NCI-H345 (cell line): ENCODE results near the gene PDK3.

Experiments used
- DNase-seq: peaks from one replicate; lab custom pipeline; 2025; lab: John Stamatoyannopoulos, UW

The PDK3 gene

DNA sequence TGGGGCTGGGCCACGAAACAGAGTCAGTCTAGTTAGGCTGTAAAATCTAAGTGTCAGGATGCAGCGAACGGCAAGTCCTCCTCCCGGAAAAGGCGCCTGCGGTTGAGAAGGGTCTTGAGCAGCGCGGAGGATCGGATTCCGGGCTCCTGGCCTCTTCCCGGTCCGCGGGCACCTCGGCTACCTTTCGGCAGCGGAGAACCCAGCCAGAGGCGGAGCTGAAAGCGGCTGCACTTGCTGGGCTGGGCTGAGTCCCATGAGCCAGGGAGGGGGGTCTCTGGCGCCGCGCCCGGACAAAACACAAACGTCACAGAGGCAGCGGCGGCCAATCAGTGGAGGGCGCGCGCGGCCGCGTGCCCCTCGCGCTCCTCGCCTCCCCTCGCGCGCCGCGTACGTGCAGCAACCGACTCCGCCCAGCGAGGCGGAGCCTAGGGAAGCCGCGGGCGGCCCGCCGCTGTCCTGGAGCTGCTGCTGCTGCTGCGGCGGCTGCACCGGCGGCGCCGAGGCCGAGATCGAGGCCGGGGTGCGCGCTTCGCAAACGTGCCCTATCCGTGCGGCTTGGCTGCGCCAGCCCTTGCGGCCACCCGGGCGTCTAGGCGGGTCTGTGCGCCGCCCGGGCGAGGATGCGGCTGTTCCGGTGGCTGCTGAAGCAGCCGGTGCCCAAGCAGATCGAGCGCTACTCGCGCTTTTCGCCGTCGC is at the start of gene PDK3:
Gene PDK3 (plus strand): TSS at position 451 of the 696 bp plus-strand sequence. CDS start 170 bp downstream, at position 621.
- peak; percentile 94 for DNase-seq

DNA sequence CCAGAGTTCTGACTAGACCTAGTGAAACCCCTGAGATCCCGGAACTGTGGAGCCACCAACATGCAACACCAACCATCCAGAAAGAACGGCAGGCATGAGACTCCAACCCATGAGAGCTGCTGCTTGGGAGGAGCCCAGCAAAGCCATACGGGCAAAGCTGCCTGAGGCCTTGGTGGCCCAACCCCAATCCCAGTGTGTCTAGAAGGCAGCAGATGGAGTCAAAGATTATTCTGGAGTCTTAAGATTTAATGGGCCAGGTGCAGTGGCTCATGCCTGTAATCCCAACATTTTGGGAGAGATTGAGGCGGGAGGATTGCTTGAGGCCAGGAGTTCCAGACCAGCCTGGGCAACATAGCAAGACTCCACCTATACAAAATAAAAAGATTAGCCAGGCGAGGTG is 49.2 kb upstream of the PDK3 start:
- DNase-seq: no peak

DNA sequence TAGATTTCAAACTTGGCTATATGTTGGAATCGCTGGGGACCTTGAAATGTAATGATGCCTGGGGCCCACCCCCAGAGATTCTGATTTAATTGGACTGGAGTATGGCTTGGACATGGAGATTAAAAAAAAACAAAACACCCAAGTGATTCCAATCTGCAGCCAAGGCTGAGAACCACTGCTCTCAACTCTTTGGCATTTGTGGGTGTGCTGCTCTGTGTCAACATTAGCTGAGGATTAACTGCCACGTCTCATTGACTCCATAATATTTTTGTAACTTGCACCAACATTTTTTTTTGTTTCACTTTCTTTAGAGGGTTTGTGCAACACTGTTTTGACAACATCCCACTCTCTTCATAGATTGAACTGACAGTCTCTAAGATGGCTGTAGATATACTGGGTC is 41.1 kb upstream of the PDK3 start:
- peak; percentile 12 for DNase-seq

DNA sequence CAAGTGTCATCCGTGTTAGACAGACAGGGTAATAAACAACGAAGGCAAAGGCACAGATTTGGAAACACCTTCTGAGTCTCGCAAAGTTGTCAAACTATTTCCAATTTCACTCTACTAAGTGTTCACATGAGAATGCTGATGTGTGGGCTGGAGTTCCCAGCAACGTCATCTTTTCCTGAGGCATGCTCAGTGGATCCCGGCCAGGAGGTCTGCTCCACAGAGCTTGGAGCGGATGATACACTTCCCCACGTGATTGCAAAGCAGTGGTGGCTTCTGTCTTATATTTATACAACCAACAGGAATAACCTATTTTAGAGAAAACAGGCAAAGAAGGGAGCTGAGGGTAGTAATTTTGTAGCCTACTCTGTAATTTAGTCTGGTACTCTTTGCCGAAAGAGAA is 40.1 kb upstream of the PDK3 start:
- no peak for DNase-seq

DNA sequence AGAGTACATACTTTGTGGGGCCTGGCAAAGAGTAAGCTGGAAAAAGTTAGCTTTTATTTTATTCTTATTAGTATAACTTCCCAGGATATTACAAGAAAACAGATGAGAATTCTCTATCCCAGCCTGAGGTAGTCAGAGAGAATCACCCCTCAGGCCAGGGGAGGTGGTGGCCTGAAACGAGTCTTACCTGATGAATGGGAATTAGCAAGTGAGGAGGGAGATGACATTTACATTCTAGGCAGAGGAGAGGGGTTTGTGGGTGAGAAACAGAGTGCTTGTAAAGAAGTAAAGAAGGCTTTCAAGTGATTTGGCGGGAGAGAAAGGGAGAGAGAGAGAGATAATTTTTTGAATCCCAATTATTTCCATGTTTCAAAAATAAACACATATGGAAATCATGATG is 39.3 kb upstream of the PDK3 start:
- DNase-seq: no peak

DNA sequence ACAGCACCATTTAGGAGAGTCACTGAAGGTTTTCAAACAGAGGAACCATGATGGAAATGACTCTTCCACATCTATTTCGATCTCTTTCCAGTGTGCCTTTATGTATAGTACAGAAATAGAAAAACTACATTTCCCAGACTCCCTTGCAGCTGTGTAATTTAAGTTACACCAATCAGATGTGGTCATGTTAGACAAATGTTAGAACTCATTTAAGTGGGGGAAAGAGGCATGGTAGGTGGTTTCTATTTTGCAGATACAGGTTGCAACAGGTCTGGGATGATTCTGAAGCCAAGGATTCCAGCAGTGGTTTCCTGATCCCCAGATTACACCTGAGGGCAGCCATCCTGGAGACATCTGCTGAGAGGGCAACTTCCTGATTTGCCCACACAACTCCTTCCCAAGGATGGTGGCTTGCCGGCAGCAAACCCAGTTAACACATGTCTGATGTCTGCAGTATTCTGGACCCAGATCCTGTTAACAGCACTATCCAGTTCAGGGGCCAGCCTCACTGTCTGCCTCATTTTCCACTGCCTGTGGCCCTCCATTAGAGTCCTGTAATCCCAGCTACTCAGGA is 38.7 kb upstream of the PDK3 start:
- DNase-seq: no peak

DNA sequence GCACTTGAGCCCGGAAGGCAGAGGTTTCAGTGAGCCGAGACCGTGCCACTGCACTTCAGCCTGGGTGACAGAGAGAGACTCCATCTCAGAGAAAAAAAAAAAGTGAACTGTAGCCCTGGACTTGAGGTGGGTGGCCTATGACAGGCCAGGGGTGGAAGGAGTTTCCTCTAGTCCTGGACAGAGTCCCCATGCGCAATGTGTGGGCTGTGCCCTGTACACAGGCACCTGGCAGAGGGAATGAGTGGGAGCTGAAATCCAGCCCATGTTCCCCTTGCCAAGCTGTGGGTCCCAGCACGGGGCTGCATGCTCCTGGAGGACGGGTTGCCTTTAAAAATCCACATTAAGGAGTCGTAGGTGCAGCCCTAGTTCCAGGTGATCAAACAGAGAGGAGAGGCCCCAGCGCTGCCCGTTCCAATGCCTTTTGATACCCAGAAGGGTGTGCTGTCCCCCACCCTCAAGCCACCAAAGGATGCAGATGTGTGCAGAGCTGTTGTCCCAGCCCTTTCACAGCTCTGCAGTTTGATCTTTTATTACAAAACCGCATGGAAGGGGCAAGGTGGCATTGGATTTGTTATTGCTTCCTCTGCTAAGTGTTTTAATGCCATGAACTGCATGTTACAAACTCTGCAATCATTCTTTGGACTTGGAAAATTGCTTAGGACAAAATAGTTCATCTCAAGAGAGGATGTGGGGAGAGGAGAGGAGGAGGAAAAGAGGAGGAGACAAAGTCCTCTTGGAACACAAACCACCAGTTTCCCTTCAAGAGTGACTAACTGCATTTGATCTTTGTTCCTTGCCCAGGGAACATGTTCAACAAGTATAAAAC is 38.0 kb upstream of the PDK3 start:
- no peak for DNase-seq

DNA sequence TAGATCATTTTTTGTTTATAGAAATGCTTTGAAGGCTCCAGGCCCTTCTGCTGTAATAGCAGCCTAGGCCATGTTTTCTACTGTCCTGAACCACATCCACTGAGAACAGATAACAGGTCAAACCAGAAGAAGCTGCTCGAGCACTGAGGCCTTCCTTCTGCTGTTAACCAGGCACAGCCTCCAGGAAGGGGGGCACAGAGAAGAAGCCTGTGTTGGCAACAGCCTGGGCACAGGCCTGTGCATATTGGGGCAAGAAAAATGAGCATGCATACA is 37.4 kb upstream of the PDK3 start:
- no peak for DNase-seq

DNA sequence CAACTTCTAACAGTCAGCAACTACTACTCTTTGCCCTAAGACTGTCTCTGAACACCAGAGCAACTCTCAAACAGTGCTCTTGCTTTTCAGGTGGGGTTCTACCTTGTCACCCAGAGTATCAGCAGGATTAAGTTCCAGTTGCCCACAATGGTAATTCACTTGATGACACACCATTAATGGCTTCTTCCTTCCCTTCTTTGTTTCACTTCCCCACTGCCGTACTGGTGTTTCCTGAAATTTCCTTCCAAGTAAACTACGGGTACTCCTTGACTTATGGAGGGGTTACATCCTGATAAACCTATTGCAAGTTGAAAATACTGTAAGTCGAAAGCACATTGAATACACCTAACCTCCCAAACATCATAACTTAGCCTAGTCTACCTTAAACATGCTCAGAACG is 36.6 kb upstream of the PDK3 start:
- DNase-seq: no peak

DNA sequence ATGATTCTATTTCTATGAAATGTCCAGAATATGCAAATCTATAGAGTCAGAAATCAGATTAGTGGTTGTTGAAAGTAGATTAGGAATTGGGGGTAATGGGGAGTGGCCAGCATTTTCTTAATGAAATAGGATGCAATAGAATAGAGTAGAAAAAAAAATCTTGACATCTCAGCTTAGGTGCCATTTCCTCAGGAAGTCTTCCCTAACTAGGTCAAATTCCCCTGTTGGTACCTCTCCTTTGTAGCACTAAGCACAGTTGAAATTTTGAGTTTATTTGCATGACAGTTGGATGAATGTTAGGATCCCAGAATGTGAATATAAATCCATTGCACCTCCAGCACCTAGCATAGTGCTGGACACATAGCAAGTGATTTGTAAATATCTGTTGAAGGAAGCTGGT is 30.0 kb upstream of the PDK3 start:
- DNase-seq: no peak

DNA sequence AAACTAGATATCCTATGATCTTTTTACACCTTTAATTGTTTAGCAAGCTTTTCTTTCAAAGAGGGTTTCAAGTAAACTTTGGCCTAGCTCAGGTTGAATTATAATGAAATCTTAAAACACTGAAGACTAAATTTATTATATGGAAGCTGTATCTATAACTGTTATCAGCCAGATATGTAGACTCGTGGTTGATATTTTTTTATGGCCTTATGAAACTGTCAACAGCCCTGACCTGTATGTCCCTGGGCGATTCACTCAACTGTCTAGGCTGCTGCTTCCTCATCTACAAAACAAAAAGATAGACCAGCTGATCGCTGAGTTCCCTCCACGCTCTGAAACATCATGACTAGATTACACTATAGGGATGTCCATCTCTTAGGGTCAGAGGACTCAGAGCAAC is 21.2 kb upstream of the PDK3 start:
- no peak for DNase-seq

DNA sequence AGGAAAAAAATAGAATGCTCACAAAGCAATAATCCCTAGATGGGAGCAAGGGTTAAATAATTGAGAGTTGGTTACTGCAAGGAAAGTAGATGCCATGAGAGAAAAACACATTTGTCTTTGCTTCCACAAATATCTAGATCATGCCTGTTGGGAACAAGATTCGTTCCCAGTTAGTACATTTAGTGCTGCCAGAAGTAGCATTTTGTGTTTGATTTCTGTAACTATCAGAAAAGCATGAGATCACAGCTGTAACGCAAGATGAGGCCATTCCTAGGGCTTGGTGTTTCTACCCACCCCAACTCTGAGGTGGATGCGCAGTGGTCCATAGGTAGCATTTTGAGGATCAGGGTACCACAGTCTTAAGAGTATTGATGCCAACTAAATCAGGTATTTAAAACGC is 20.4 kb upstream of the PDK3 start:
- no peak for DNase-seq

DNA sequence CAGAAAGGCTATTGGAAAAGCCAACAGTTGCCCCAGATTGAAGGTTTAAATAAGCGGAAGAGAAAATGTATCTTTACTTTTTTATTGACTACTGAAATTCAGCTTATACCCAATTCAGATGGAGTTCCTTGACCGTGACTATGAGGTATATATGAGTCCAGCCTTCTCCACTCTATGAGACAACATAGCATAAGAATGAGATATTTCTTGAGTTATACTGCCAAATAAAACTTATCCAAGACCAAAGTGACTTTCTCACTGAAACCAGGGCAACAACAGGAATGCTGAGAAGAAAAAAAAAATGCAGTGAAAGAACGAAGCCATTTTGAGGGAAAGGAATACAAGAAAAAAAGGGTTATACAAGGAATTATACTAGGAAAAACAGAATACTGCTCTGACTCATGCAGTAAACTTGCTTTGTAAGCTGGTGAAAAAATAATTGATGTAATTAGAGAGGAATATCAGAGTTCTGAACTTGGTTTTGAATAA is 16.3 kb upstream of the PDK3 start:
- no peak for DNase-seq

DNA sequence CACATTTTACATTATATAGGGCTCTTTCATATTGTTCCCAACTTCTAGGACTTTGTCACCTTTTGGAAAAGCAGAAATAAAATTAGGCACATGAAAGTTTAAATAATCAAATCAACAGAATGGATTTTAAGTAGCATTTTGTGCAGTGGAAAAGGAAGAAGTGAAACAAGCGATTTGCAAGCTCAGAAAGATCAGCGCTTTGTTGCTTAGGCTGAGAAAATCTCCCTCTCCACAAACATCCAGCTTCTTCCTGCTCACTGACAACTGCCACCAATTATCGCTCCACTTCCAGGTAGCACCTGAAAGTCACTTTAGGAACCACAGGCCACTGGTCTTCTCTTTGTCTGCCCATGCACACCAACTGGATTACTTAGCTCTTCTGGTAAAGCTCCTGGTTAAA is 2.0 kb upstream of the PDK3 start:
- no peak for DNase-seq

DNA sequence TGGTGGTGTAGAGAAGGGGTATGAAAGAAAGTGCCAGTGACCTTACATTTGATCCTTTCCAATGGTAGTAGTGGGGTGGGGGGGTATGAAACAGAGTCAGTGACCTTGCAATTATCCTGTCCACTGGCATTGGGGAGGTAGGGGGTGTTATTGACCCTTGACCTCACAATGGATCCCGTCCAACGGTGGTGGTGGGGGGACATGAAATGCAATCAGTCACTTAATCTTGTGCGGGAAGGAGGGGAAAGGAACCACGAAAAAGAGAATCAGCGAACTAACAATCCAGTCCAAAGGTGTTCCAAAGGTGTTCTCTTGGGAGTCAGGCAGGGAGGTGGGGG is 619 bp upstream of the PDK3 start:
- no peak for DNase-seq

DNA sequence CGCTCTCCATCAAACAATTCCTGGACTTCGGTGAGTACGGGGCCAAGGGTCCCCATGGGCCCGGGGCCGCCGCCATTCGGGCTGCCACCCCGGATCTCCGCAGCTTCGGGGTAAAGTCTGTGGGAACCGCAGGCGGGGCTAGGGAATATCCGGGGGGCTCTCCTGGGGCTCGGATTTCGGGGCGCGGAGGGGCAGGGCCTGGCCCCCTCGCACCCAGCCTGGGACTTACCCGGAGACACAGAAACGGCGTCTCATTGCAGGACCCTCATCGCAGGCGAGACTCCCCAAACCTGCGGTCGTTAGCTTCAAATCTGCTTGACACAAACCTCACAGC is 413 bp downstream of the PDK3 start:
- DNase-seq: no peak

DNA sequence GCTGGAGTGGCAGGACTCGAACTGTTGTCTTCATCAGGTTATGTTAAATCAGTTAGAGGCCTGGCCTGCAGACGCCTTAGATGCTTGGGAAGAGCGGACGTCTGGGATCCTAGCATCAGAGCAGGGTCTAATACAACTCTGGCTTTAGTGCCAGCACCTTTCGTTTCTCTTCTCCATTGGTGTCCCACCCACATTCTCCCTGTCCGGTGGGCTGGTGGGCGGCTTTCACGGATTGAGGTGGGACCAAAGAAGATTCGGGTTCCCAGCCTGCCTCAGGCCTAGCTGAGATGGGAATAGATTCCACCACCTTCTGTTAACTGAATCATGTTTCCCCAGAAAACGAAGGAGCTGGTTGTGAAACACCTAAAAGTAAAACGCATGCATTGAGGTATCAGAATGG is 939 bp downstream of the PDK3 start:
- no peak for DNase-seq

DNA sequence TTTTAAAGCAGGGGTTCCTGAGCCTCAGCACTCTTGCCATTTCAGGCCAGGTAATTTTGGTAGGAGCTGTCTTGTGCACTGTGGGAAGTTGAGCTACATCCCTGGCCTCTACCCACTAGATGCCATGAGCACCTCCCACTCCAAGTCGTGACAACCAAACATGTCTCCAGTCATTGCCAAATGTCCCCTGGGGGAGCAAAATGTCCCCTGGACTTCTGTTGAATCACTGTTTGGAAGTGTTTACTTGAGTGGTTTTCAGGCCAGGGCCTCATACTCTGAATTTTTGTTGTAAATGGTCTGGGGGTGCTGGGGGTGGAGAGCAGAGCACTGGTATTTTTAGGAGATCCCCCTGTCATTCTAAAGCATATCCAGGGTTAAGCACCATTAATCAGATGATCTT is 3.2 kb downstream of the PDK3 start:
- DNase-seq: no peak

DNA sequence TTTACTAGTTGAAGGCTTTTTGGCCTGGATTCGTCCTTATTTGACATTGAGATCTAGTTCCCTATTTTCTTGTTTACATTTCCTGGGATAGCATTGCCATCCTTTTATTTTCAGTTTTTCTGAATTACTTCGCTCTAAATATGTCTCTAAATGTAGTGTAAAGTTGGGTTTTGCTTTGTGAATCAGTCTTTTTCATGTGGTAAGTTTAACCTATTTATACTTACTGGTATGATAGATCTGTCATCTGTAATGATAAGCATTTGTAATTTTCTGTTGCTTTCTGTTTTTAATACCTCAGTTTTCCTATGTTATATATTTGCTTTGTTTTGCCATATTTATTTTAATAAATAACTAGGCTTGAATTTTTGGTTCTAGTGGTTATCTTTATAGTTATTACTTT is 6.7 kb downstream of the PDK3 start:
- no peak for DNase-seq

DNA sequence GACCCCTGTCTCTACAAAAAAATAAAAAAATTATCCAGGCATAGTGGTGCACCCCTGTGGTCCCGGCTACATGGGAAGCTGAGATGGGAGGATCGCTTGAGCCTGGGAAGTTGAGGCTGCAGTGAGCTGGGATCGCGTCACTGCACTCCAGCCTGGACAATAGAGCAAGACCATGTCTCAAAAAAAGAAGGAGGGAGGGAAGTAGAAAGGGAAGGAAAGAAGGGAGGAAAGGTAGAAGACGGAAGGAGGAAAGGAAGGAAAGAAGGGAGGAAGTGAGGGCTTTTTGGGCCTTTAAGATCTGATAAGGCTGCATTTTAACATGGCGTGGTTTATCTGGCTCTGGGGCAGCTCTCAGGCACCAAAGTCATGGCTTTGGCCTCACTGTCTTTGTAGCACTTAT is 10.4 kb downstream of the PDK3 start:
- no peak for DNase-seq

DNA sequence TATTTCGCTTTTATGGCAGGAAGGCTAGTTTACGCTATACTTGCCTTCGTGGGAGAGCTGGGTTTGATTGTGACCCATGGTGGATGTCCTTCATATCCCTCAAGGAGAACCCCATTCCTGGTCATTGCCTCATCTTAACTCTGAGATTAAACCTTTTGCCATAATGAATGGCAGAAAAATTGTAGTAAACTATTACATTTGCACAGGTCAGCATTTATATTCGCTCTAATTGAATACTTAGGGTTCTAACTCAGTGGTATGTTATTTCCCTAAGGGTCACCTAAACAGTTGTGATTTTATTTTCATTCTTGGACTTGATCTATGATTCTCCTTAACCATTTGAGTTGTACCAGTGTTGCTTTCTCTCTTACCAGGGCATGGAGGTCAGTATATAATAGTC is 13.4 kb downstream of the PDK3 start:
- DNase-seq: no peak

DNA sequence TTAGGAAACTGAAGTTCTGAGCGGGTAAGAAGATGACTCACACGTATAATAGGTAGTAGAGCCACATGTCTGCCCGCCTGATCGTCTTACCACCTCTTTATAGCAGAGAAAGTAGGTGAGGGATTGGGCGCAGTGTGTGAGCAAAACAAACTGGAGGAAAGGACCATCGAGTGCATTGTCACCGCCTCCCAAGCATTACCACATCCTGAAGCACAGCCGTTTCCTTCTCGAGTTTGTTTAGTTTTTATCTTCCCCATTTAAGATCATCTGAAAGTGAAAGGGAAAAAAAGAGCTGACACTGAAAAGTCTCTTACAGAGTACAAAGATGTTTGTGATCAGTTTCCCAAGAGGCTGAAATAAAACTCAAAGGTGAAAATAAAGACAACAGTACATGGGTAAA is 14.8 kb downstream of the PDK3 start:
- peak; percentile 43 for DNase-seq

DNA sequence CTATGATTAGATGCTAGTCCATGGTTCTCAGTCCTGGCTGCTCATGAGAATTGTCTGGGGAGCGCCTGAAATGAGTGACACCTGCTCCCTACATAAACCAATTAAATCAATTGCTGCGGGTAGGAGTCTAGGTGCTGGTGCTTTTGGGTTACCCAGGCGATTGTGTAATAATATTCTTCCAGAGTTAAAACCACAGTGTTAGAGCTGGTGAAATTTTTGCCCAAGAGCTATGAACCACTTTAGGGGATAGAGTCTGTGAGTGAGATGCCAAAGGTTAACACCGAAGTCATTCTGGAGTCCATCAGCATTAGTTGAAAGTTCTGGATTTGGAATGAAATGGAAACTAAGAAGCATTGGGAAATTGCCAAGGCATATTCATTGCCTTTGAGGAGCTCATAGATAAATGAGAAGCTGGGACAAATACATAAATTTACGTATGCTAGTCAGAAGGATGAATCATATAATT is 15.3 kb downstream of the PDK3 start:
- DNase-seq: no peak
